ENCODE data around the gene BTN1A1. TPM values are rescaled to one million over a fixed set of nuclear protein-coding genes. Genes with fewer than 3 reads are reported as not detected.
A peak's percentile ranks its signal among the peaks of the same experiment; 100 is the strongest.

Gene BTN1A1
- polyA plus RNA-seq, 1 experiment = not detected

- ChIA-PET CTCF (interaction anchor here (0.7 to 0.9 kb wide), 2 partner anchors 34 to 193 kb away, joined by 3 to 4 read pairs; no protein-coding TSS in a partner anchor), POLR2A (no interaction called here)
- TF ChIP-seq, protein P1, sequence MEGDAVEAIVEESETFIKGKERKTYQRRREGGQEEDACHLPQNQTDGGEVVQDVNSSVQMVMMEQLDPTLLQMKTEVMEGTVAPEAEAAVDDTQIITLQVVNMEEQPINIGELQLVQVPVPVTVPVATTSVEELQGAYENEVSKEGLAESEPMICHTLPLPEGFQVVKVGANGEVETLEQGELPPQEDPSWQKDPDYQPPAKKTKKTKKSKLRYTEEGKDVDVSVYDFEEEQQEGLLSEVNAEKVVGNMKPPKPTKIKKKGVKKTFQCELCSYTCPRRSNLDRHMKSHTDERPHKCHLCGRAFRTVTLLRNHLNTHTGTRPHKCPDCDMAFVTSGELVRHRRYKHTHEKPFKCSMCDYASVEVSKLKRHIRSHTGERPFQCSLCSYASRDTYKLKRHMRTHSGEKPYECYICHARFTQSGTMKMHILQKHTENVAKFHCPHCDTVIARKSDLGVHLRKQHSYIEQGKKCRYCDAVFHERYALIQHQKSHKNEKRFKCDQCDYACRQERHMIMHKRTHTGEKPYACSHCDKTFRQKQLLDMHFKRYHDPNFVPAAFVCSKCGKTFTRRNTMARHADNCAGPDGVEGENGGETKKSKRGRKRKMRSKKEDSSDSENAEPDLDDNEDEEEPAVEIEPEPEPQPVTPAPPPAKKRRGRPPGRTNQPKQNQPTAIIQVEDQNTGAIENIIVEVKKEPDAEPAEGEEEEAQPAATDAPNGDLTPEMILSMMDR (IDR thresholded peaks at IDR 0.05; ENCODE audit: insufficient read depth, low read depth, low read length) = no peak
- no peak for DNase-seq (ENCODE audit: low read depth)
- Histone ChIP-seq H3K27me3 (ENCODE audit: control insufficient read depth, insufficient read depth, low read length) (no peaks in the 10 kb centered on the region), H3K4me3 (ENCODE audit: low read depth, low read length) (no peak overlapping the region), H3K36me3 (ENCODE audit: control insufficient read depth, insufficient read depth, low read length) (no peaks in the 10 kb centered on the region)
Measured at GRCh38 chr6:26534681-26535465, 34.8 kb downstream of the BTN1A1 start.

GRCh38 chr6:26536571-26537159 is 36.6 kb downstream of the BTN1A1 start:
- CTCF ChIA-PET = interaction anchor here (1.0 to 1.7 kb wide), 2 partner anchors 195 to 938 kb away, joined by 3 to 9 read pairs; no protein-coding TSS in a partner anchor

GRCh38 chr6:26537160-26537845 is 37.2 kb downstream of the BTN1A1 start:
- TF ChIP-seq, protein P1 (IDR thresholded peaks at IDR 0.05; ENCODE audit: insufficient read depth, low read depth, low read length) = no peak
- POLR2A ChIA-PET = interaction anchor here (0.6 to 1.0 kb wide), 3 partner anchors 17 to 215 kb away, joined by 3 to 9 read pairs (median 7); no protein-coding TSS in a partner anchor
- Histone ChIP-seq H3K36me3 (ENCODE audit: control insufficient read depth, insufficient read depth, low read length) (no peaks in the 10 kb centered on the region), H3K4me3 (ENCODE audit: low read depth, low read length) (peak overlapping the region; percentile 83), H3K27me3 (ENCODE audit: control insufficient read depth, insufficient read depth, low read length) (no peaks in the 10 kb centered on the region)
- CTCF ChIA-PET = interaction anchor here (0.9 to 1.7 kb wide), 6 partner anchors 18 to 937 kb away, joined by 3 to 9 read pairs (median 3); no protein-coding TSS in a partner anchor
- DNase-seq (ENCODE audit: low read depth) = peak; percentile 74

More at GRCh38 chr6:26536571-26537159, 36.6 kb downstream of the BTN1A1 start:
- TF ChIP-seq, protein P1 (IDR thresholded peaks at IDR 0.05; ENCODE audit: insufficient read depth, low read depth, low read length) = no peak
- POLR2A ChIA-PET = interaction anchor here (0.7 kb wide), 1 partner anchor 214 kb away, joined by 7 read pairs; no protein-coding TSS in a partner anchor
- Histone ChIP-seq H3K27me3 (ENCODE audit: control insufficient read depth, insufficient read depth, low read length) (no peaks in the 10 kb centered on the region), H3K4me3 (ENCODE audit: low read depth, low read length) (peak overlapping the region; percentile 83), H3K36me3 (ENCODE audit: control insufficient read depth, insufficient read depth, low read length) (no peaks in the 10 kb centered on the region)
- no peak for DNase-seq (ENCODE audit: low read depth)

DNA sequence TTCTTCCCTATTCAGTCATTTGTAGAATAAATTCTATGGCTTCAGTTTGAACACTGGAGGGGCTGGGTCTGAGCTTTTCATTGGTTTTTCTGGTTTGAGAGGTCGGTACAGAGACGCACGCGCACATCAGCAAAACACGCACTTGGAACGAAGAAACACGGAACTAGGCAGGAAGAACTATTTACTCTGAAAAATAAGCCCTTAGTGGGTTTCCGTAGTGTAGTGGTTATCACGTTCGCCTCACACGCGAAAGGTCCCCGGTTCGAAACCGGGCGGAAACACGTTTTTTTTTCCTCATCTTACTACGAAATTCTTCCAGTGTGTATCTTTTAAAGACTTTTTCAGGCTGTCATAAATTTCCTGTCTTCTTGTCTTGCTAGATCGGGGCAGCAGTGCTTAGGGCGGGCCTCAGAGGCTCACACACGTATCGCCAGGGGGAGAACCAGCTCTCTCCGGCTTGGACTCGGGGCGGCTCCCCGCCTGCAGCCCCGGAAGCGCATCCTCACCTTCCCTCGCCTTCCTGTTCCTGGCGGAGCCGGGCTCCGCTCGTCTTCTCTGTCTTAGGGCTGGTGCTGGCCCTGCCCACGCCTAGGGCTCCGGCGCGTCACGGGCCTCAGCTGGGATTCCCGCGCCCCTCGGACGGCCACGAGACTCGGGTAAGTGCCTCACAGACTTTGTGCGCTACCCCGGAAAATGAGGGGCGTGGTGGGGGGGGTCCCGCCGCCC is 37.9 kb downstream of the BTN1A1 start, which contains the start of gene HMGN4:
HMGN4 (plus strand) TSS at position 521 of the 726 bp plus-strand sequence. CDS start 6,841 bp downstream, outside the sequence.
- H3K27me3 ChIP-seq (ENCODE audit: control insufficient read depth, insufficient read depth, low read length) = no peaks in the 10 kb centered on the region
- no peak for DNase-seq (ENCODE audit: low read depth)
- peak within 1 kb of the TSS; percentile 83 for H3K4me3 ChIP-seq (ENCODE audit: low read depth, low read length)
- TF ChIP-seq, protein P1 (IDR thresholded peaks at IDR 0.05; ENCODE audit: insufficient read depth, low read depth, low read length) = peak; percentile 15; the same call in 1 of the 2 replicates
- POLR2A ChIA-PET = interaction anchor here (0.6 to 1.0 kb wide), 2 partner anchors 16 to 84 kb away, joined by 3 to 9 read pairs; no protein-coding TSS in a partner anchor
- no peaks in the 10 kb centered on the region for H3K36me3 ChIP-seq (ENCODE audit: control insufficient read depth, insufficient read depth, low read length)
- CTCF ChIA-PET = interaction anchor here (0.9 to 1.7 kb wide), 6 partner anchors 17 to 937 kb away, joined by 3 to 9 read pairs (median 3); no protein-coding TSS in a partner anchor
